CD4-positive, alpha-beta T cell treated with Interleukin-1 beta for 1 hour (primary cell): ENCODE measurements around the gene TIMM8A.

Experiments used
- DNase-seq, 2 donors: peaks; one replicate each; pipeline ENCODE4 v3.0.0-alpha.2; 2020 to 2022

Gene TIMM8A

GRCh38 chrX:101348452-101349192 lies at the start of gene TIMM8A:
Gene TIMM8A, minus strand, starts transcription at chrX:101348742. Its CDS starts 78 bp downstream, at chrX:101348664.
- DNase-seq: peak; percentile 72 to 73

- DNase-seq: no peak
Observed at GRCh38 chrX:101397779-101398178, 49.2 kb upstream of the TIMM8A start.

GRCh38 chrX:101395789-101396188 lies 47.2 kb upstream of the TIMM8A start:
- no peak for DNase-seq

- DNase-seq: no peak
Observed at GRCh38 chrX:101394372-101394771, 45.8 kb upstream of the TIMM8A start.

GRCh38 chrX:101393530-101394305 lies 45.2 kb upstream of the TIMM8A start:
- no peak for DNase-seq

- no peak for DNase-seq
Observed at GRCh38 chrX:101391831-101392230, 43.3 kb upstream of the TIMM8A start.

GRCh38 chrX:101390664-101391525 lies 42.4 kb upstream of the TIMM8A start, which contains the start of gene RPL36A:
Gene RPL36A, plus strand, starts transcription at chrX:101391011. Its CDS starts 33 bp downstream, at chrX:101391044.
- peak; percentile 85 to 87 for DNase-seq

- no peak for DNase-seq
Observed at GRCh38 chrX:101388604-101389003, 40.1 kb upstream of the TIMM8A start.

GRCh38 chrX:101386542-101386885 lies 38.0 kb upstream of the TIMM8A start:
- no peak for DNase-seq

GRCh38 chrX:101385795-101386541 lies 37.4 kb upstream of the TIMM8A start, which contains the start of gene BTK:
Gene BTK, minus strand, starts transcription at chrX:101386191. Its CDS starts 10,907 bp downstream, at chrX:101375284.
- DNase-seq: peak in 1 of 2 donors; percentile 45

- DNase-seq: no peak
Observed at GRCh38 chrX:101385026-101385684, 36.6 kb upstream of the TIMM8A start.

- DNase-seq: peak in 1 of 2 donors; percentile 14
Observed at GRCh38 chrX:101383679-101384205, 35.2 kb upstream of the TIMM8A start.

- DNase-seq: no peak
Observed at GRCh38 chrX:101377547-101377946, 29.0 kb upstream of the TIMM8A start.

- no peak for DNase-seq
Observed at GRCh38 chrX:101370888-101371504, 22.5 kb upstream of the TIMM8A start.

GRCh38 chrX:101369687-101370086 lies 21.1 kb upstream of the TIMM8A start:
- no peak for DNase-seq

- DNase-seq: no peak
Observed at GRCh38 chrX:101368800-101369199, 20.3 kb upstream of the TIMM8A start.

- no peak for DNase-seq
Observed at GRCh38 chrX:101365301-101365795, 16.8 kb upstream of the TIMM8A start.

- no peak for DNase-seq
Observed at GRCh38 chrX:101362757-101363156, 14.2 kb upstream of the TIMM8A start.

GRCh38 chrX:101362116-101362515 lies 13.6 kb upstream of the TIMM8A start:
- DNase-seq: no peak

GRCh38 chrX:101360390-101360789 lies 11.8 kb upstream of the TIMM8A start:
- no peak for DNase-seq

GRCh38 chrX:101359966-101360365 lies 11.4 kb upstream of the TIMM8A start:
- no peak for DNase-seq
